HS-27A (cell line): ENCODE data around the gene SMYD1.

Source experiments
- DNase-seq: peaks from one replicate; pipeline ENCODE4 v3.0.0-alpha.2; 2012; ENCODE audit warnings: low read depth, missing footprints

The SMYD1 gene

GRCh38 chr2:88144914-88145497 lies 77.4 kb downstream of the SMYD1 start:
- DNase-seq: no peak

- DNase-seq: no peak
These were observed 79.0 kb downstream of the SMYD1 start for GRCh38 chr2:88146590-88146989.

- DNase-seq: no peak
These were observed 79.5 kb downstream of the SMYD1 start for GRCh38 chr2:88147145-88147544.

GRCh38 chr2:88148929-88149438 lies 81.4 kb downstream of the SMYD1 start:
- no peak for DNase-seq

GRCh38 chr2:88159481-88159880 lies 91.9 kb downstream of the SMYD1 start:
- no peak for DNase-seq

- no peak for DNase-seq
These were observed 92.4 kb downstream of the SMYD1 start for GRCh38 chr2:88159955-88160415.

GRCh38 chr2:88160517-88160916 lies 92.9 kb downstream of the SMYD1 start:
- no peak for DNase-seq

- DNase-seq: no peak
These were observed 94.0 kb downstream of the SMYD1 start for GRCh38 chr2:88161446-88162244.
